Activated CD4-positive, alpha-beta T cell treated with anti-CD3 and anti-CD28 coated beads, Interleukin-2, Interleukin-4, amounts not matched to agents 100 ng/mL and 50 ng/mL, durations not matched to agents 16 hours and 8 hours (primary cell): ENCODE data around the gene CORT.

Source experiments
- DNase-seq: peaks from one replicate; pipeline ENCODE4 v3.0.0-alpha.2; 2020; ENCODE audit warnings: low spot score

CORT gene

DNA sequence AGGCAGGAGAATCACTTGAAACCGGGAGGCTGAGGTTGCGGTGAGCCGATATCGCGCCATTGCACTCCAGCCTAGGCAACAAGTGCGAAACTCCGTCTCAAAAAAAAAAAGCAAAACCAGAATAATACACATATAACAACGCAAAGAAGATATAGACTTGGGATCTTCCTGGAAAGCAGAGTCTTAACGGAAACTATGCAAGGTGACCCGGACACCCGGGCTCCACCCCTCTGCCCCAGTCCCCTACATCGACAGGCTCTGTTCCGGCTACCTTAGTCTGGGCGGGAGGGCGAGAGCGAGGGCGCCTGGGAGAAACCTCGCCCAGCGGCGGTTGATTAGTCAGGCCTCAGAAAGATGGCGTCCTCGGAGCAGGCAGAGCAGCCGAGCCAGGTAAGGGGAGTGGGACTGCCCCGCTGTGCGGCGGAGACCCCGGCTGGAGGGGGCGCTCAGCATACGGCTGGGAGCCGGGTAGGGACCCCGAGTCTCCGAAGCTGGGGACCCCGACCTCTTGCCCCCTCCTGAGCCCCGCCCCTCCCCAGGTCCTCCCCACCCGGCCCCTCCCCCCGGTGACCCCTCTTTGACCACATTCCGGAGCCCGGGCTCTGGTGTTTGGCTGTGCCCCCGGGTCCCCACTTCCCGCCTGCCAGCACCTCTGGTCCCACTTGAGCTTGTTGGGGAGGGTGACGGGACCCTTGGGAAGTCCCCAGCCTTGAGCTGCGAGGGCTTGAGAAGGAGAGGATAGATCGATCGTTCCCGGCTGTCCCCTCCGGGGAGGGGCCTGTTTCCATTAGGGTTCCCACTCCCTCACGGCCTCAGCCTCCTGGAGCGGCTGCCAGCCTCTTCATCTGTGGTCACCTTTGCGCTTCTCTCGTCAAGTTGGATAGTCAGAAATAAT is 25.0 kb downstream of the CORT start, which contains the start of gene PEX14:
PEX14 (plus strand) TSS at position 338 of the 895 bp plus-strand sequence; CDS start at position 355, 17 bp downstream.
- DNase-seq = peak; percentile 92

DNA sequence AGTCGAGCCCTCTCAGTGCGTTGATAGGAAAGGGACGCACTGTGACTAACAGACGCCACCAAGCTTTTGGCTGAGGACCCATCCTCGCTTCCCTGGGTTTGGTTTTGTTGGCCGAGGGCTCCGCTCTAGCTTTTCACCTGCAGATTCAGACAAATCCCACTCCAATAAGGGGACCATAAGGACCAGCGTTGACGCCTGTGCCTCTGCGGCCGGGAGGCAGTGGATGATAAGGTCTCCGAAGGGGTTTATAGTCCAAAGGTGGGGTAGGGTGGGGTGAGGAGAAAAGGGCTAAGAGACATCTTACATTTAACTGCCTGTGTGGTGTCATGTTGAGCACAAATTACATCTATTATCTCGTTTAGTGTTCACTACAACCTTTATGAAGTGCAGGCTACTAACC is 25.7 kb downstream of the CORT start:
- no peak for DNase-seq

DNA sequence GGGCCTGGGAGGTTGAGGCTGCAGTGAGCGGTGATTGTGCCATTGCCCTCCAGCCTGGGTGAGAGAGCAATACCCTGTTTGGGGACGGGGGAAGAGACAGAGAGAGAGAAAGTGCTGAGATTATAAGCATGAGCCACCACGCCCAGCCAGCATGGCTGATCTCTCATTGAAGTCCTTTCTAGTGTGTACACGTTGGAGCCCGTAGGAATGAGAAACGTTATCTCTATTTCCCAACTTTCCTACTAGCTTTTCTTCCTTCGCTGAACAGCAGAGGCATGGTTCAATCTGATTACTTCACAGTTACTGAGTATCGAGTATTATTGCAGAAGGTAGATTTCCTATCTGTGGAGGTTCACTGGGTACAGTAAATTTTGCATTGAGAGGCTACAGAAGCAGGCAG is 29.5 kb downstream of the CORT start:
- DNase-seq = no peak

DNA sequence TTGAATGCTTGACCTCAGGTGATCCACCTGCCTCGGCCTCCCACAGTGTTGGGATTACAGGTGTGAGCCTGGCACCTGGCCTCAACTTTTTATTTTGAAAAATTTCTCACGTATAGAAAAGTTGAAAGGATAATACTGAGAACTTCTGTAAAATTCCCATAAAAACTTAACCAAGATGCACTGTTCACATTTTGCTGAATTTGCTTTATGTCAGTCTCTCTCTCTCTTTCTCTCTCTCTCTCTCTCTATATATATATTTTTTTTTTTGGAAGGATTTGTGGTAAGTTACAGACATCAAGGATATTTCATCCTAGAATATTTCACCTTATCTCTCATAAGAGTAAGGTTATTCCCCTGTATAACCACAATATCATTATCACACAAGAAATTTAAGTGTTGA is 30.8 kb downstream of the CORT start:
- no peak for DNase-seq

DNA sequence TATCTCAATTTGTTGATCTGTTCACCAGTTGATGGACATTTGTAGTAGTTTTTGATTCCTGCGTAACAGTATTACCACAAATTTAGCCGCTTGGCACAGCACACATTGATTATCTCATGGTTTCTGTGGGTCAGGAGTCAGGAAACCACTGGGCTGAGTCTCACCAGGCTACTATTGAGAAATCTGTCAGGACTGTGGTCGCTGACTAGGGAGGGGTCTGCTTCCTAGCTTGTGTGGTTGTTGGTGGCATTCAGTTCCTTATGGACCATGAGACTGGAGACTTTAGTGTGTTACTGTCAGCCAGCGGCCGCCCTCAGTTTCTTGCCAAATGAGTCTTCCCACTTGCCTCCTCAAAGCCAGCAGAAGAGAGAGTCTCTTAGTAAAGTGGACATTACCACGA is 34.7 kb downstream of the CORT start:
- DNase-seq = no peak

DNA sequence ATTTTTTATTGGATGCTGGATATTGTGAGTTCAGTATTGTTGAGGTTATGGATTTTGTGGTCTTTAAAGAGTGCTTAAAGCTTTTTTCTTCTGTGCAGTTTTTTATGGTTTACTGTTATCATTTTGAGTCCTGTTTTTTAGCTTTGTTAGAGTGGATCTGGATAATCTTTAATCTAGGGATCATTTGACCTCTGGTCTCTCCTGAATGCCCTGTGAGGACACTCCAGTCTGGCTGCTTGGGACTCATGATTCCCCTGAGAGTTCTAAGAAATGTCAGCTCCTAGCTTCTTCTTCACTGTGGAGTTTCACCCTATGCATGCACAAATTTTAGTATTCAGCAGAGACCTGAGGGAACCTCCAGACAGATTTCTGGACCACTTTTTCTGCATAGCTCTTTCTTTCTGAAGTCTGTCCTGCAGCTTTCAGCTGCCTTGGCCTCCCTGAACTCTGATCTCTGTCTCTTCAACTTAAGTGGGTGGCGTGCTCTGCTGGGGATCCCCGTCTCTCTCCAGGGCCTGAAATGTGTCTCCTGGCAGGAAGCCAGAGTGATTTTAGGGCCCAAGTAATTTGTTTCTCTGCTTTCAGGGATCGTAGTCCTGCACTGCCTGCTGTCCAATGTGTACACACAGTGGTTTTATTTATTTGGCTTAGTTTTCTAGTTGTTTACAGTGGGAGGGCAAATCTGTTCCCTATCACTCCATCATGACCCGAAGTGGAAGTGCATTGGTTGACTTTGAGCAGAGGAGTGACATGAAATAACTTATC is 39.6 kb downstream of the CORT start:
- no peak for DNase-seq

DNA sequence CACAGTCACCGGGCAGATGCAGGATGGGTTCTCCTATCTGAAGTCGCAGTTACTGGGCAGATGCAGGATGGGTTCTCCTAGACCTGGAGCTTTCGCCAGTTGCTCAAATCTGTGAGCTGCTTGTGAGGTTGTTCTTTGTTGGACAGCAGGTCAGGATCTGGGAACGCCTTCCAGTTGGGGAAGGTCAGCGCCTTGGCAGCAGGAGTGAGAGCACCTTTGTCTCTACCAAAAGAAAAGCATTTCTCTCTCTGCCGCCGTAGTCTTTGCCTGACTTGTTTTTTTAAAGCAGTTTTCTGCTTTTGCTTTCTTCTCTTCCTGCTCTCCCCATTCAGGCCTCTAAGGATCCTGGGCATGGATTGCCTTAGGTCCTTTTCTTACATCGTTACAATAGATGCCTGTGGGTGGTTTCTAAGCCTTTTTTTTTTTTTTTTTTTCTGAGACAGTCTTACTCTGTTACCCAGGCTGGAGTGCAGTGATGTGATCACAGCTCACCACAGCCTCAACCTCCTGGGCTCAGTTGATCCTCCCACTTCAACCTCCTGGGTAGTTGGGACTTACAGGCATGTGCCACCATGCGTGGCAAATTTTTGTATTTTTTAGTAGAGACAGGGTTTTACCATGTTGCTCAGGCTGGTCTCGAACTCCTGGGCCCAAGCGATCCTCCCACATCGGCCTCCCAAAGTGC is 40.6 kb downstream of the CORT start:
- DNase-seq = no peak

DNA sequence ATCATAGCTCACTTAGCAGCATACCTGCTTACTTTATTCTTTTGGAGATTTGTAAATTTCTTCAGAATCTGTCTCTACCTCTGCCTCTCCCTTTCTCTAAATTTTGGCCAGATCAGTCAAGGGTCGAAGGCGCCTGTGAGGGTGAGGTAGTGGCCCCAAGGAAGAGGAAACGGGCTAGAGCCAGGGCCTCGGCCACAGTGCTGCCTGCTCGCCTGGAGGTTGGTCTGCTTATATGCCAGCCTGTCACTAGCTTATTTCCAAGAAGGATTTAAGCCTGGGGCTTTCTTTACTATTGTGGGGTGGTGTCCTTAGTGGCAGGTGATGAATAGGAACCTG is 44.6 kb downstream of the CORT start:
- DNase-seq = no peak

DNA sequence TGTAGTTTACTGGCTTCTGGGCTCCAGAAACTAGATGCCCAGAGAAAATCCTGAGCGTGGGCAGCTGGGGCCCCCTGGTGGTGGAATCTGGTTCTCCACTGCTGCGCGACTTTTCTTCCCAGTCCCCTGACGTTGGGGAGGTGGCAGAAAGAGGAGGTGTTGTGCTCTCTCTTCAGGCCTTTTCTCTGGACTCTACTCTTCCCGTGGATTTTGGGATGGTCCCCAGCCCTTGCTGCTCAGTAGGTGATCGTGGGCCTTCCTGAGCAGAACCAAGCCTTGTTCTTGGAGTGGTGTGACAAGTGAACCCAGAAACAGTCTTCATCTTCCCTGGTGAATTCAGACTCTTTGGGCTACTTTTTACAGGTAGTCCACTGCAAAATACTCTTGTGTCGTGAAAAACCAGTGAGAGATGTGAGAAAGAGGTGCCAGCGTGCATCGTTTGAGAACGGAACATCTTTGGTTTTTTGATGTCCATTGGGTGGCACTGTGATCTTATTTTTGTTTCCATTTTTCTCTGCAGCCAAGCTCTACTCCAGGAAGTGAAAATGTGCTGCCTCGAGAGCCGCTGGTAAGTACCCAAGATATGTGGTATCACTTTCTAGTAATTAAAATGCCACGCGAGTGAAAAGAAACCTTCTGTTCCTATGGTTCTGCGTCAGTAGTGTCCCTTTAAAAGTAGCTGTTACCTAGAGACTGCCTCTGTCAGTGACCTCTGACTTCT is 45.1 kb downstream of the CORT start:
- DNase-seq = peak; percentile 82

DNA sequence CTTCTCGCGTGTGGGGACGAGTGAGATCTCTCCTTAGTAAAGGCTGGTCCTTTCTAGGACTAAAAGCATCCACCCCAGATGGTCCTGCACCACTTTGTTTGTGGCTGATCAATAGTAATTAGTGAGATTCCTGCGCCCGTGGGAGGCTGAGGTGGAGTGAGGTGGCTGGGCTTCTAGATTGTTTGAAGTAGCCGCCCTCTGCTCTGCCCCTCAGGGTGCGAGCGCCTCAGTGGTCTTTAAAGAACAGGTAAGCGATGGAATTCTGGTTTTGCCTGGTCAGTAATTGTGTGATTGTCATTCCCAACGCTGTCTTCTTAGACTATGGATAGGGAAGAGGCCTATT is 45.6 kb downstream of the CORT start:
- no peak for DNase-seq

DNA sequence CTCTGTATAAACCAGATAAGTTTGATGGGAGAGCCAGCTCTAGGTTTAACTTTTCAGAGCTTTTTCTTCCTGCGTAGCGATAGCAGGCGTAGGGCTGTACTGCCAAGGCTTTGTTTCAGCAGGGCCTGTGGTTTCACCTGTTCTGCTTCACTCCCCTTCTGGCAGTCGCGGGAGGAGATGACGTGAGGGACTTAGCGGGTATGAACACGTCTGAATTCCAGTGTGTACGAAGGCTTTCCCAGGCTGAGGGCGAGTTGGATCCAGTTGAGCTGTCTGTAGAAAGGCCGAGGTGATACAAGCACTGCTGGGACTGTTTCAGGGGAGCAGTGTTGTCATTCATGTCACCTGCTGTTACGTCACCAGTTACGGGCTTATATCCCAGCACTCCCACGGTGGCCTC is 46.1 kb downstream of the CORT start:
- no peak for DNase-seq

DNA sequence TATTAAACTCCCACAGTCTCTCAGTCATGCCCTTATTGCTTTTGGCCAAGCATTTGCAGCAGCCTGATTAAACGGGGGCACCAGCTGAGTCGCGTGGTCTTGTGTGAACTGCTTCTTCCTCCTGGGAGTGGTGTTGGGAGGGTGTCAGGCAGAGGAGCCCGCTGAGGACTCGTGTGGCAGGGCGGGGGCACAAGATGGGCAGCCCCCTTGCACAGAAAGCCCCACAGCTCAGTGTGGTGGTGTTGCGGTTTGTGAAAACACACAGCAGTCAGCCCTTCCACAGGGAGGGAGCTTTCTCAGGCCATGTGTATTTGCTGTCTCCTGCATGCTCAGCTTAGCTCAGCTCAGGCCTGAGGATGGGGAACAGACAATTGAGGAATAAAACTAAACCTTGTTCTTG is 47.3 kb downstream of the CORT start:
- no peak for DNase-seq

DNA sequence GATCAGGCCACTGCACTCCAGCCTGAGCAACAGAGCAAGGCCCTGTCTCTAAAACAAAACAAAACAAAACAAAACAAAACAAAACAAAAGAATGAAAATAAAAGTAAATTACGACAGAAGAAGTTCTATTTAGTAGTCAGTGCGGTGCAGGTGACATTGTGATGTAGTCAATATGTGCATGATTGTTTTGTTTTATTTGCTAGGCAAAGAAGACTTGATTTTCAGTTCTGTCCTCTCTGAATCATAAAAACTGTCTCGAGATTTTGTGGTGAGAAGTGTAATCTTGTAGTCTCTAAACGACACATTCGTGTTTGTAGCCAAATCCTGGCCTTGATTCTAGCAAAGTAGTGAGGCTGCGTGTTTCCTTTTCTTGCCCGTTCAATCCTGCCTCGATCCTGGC is 48.4 kb downstream of the CORT start:
- no peak for DNase-seq
